EH (cell line): Measurements from ENCODE around the gene SPRYD3.

ENCODE experiments used
- DNase-seq: peaks from one replicate; pipeline ENCODE4 v3.0.0-alpha.2; 2015; ENCODE audit warnings: low read depth

Gene SPRYD3

DNA sequence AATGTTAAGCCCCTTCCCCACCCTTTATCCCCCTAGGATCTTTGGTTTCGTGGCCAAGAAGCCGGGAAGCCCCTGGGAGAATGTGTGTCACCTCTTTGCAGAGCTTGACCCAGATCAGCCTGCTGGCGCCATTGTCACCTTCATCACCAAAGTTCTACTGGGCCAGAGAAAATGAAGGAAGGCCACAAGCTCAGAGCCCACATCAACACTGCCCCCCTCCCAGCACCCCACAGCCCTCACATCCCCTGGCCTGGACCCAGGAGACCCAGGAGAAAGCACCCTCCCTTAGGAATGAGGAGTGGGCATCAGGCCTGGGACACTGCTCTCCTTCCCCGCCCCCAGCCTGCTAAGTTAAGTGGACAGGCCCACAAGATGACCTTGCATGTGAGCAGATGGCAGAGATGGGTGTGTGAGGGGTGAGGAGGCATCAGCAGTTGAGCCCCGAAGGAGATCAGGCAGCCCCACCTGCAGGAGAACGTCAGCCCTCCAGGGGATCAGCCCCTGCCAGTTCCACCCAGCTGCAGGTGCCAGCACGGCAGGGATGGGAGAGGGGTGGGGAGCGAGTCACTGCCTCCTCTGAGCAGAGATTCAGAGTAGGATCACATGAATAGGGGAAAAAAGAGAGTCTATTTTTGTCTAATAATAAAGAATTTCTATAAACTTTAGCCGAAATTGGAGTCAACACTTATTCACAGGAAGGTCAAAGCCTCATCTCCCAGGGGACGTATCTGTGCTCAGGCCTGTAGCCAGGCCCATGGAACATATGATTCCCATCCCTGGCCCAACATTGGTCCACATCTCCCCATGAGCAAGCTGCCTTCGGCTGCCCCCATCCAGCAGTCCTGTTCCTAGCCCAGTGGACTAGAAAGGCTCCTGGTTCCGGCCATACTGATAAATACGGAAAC lies 15.2 kb downstream of the SPRYD3 start:
- peak; percentile 78 for DNase-seq

GRCh38 chr12:53062977-53063707 lies 16.0 kb downstream of the SPRYD3 start:
- no peak for DNase-seq

DNA sequence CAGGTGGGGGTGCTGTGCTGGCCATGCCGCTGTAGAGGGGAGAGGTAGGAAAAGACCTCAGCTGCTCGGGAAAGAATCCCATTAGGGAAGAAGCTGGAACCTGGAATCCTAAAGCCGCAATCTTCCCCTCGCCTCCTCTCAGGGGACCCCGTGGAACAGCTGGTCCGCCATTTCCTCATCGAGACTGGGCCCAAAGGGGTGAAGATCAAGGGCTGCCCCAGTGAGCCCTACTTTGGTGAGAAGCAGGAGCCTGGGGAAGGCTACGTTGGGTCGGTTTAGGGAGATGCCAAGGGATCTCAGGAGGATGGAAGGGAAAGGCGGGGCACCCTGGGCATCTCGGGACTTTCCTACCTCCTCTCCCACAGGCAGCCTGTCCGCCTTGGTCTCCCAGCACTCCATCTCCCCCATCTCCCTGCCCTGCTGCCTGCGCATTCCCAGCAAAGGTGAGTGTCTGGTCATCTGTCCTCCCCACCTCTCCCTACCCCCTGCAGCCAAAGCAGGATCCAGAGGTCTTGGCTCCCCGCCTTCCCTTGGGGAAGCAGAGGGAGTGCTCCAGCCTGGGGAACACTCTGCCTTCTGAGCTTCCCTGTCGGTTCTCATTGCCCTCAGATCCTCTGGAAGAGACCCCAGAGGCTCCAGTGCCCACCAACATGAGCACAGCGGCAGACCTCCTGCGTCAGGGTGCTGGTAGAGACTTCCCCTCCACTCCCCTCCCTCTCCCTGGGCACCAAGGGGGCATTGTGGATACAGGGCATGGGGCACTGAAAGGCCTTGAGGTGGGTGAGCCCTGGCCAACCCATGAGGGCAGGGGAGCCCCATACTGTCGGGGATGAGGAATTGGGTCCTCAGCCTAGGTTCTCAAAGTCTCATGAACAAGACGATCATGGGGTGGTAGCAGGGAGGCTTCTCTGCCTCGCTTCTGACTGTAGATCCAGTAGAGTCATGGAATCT lies 16.9 kb downstream of the SPRYD3 start:
- no peak for DNase-seq

- no peak for DNase-seq
Measured at GRCh38 chr12:53061404-53062010, 17.7 kb downstream of the SPRYD3 start.

DNA sequence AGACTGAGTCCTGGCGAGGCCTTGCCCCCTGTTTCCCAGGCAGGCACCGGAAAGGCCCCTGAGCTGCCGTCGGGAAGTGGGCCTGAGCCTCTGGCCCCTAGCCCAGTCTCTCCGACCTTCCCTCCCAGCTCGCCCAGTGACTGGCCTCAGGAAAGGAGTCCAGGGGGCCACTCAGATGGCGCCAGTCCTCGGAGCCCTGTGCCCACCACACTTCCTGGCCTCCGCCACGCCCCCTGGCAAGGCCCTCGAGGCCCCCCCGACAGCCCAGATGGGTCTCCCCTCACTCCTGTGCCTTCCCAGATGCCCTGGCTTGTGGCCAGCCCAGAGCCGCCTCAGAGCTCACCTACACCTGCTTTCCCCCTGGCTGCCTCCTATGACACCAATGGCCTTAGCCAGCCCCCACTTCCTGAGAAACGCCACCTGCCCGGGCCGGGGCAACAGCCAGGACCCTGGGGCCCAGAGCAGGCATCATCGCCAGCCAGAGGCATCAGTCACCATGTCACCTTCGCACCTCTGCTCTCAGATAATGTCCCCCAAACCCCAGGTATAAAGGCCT lies 18.4 kb downstream of the SPRYD3 start:
- no peak for DNase-seq

DNA sequence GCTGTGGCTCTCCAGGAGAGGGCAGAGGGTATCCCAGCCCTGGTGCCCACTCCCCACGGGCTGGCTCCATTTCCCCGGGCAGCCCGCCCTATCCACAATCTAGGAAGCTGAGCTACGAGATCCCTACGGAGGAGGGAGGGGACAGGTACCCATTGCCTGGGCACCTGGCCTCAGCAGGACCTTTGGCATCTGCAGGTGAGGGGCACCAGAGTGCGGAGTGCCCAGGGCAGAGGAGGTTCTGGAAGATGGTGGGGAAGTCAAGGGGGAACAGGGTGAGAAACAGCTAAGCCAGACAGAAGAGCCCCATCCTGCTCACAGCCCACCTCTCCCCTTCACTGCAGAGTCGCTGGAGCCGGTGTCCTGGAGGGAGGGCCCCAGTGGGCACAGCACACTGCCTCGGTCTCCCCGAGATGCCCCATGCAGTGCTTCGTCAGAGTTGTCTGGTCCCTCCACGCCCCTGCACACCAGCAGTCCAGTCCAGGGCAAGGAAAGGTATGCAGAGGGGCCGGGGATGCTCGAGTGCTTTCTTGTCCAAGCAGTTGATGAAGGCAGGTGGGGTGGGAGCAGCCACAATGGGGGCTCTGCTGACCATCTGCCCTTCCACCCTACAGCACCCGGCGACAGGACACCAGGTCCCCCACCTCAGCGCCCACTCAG lies 19.0 kb downstream of the SPRYD3 start:
- DNase-seq: no peak

DNA sequence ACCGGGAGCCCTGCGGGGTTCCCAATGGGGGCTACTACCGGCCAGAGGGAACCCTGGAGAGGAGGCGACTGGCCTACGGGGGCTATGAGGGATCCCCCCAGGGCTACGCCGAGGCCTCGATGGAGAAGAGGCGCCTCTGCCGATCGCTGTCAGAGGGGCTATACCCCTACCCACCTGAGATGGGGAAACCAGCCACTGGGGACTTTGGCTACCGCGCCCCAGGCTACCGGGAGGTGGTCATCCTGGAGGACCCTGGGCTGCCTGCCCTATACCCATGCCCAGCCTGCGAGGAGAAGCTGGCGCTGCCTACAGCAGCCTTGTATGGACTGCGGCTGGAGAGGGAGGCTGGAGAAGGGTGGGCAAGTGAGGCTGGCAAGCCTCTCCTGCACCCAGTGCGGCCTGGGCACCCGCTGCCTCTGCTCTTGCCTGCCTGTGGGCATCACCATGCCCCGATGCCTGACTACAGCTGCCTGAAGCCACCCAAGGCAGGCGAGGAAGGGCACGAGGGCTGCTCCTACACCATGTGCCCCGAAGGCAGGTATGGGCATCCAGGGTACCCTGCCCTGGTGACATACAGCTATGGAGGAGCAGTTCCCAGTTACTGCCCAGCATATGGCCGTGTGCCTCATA lies 19.6 kb downstream of the SPRYD3 start:
- DNase-seq: no peak

DNA sequence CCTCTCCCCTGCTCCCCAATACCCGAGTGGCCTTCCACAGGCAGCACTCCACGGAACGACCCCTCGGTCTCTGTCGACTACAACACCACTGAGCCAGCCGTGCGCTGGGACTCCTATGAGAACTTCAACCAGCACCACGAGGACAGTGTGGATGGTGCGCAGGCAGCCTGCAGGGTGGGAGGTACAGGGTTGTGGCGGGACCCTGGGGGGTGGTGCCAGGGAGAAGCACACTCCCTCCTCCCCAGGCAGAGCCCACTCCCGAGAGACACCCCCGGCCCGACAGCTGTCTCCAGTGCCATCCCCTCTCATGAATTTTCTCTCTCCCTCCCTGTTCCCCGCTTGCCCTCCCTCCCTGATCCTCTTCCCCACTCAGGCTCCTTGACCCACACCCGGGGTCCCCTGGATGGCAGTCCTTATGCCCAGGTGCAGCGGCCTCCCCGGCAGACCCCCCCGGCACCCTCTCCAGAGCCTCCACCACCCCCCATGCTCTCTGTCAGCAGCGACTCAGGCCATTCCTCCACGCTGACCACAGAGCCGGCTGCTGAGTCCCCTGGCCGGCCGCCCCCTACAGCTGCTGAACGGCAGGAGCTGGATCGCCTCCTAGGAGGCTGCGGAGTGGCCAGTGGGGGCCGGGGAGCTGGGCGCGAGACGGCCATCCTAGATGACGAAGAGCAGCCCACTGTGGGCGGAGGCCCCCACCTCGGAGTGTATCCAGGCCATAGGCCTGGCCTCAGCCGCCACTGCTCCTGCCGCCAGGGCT lies 20.3 kb downstream of the SPRYD3 start:
- no peak for DNase-seq

DNA sequence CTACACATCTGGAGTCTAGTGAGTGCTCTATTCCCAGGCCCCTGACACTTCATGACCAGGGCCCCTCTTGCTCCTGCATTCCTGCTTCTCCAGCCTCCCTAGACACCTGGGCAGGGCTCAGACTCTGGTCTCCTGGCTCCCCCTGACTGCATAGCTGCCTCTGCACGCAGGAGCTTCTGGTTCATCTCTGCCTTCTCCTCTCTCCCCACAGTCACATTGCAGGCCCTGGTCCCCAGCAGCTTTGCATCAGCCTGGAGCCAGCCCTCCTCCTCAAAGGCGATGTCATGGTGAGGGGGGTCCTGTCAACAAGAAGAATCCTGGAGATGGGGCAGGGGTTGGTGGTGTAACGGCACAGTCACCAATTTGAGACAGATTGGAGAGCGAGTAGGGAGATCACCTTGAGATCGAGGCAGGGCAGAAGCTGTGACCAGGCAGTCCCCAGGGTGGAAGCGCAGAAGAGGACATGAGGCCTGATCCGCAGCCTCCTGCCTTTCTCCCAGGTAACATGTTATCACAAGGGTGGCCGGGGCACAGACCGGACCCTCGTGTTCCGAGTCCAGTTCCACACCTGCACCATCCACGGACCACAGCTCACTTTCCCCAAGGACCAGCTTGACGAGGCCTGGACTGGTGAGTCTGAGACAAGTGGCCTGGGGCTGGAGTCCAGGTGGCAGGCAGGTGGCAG lies 21.2 kb downstream of the SPRYD3 start:
- DNase-seq: no peak

- DNase-seq: no peak
Measured at GRCh38 chr12:53056901-53057300, 22.3 kb downstream of the SPRYD3 start.

- no peak for DNase-seq
Measured at GRCh38 chr12:53056296-53056695, 22.9 kb downstream of the SPRYD3 start.

GRCh38 chr12:53055471-53056266 lies 23.5 kb downstream of the SPRYD3 start:
- DNase-seq: no peak

DNA sequence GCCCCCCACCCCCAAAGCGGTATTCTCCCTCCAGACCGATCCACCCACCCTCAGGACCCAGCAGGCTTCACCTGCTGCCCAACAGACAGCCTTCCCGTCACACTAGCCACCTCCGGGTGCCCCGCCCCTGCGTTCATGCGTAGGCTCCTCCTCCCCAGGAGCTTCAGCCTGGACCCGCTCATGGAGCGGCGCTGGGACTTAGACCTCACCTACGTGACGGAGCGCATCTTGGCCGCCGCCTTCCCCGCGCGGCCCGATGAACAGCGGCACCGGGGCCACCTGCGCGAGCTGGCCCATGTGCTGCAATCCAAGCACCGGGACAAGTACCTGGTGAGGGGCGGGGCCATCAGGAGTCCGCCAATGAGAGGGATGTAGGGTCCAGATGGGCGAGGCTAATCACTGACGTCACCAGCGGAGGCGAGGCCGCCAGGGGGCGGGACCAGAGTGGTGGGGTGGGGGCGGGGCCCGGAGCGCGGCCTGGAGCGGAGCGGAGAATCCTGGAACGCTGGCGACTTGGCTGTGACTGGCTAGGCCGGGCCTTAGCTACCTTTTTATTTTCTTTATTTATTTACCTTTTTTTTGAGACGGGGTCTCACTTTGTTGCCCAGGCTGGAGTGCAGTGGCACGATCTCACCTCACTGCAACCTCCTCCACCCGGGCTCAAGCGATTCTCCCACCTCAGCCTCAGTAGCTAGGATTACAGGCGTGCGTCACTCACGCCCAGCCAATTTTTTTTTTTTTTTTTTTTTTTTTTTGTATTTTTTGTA lies 24.9 kb downstream of the SPRYD3 start:
- DNase-seq: peak; percentile 90

DNA sequence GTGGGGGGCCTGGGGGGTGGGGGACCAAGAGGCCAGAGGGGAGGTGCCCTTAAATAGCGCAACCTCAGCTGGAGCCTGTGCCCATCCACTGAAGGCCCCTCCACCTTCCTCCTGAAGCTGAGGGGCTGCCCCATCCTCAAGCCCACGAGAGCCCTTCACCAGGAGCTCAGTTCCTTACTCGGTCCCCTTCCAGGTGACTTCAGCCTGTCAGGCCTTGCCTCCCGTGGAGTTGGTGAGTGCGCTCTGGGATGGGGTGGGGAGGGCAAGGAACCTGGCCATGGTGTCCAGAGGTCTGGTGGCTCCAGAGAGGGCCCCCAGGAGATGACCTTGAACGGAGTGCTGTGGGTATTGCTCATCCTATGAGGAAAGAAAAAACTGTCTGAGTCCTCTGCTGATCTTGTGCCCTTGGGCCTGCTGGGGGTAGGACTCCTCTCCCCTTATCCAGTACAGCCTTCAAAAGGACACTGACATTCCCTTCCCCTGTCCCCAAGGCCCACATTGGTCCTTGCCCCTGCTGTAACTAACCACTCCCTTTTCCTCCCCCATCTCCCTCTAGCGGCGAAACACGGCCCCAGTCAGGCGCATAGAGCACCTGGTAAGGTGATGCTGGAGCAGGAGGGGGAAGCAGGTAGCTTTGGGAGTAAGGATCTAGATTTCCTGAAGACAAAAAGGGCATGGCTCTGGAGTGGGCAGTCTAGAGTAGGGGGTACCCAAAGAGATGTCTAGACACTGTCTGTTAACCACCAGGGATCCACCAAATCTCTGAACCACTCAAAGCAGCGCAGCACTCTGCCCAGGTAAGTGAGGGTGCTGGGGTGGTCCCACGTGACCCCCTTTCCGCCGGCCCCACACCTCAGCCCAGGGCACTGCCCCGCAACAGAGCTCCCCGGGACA lies 25.7 kb downstream of the SPRYD3 start:
- DNase-seq: peak; percentile 43

- peak; percentile 89 for DNase-seq
Measured at GRCh38 chr12:53052419-53053217, 26.6 kb downstream of the SPRYD3 start.
